T-helper 2 cell treated with Interferon-gamma antibody and Interleukin-4, amounts not matched to agents 100 ng/mL and 5 ng/mL, for 36 hours (primary cell): ENCODE data around the gene CLMN. TPM values are rescaled to one million over a fixed set of nuclear protein-coding genes. Genes with fewer than 3 reads are reported as not detected.
"Not testable (repeated sequence)": the region's sequence is repeated elsewhere in the genome, so short reads cannot be mapped to it uniquely, and the experiment has no call there.

Experiments
- intact Hi-C: fragments of 100-400 bp; cut with micrococcal nuclease; formaldehyde crosslinking; loops from one replicate; pipeline ENCODE4 v1.15.1; 2023
- total RNA-seq: library from RNA; stranded (reverse); gene quantifications from 2 replicates; pipeline ENCODE4 v1.2.3, GENCODE V29; 2022

The CLMN gene
- total RNA-seq, 1 donor from 2014 or later = 1.5 TPM

- intact Hi-C loops = no loop called here
Observed at GRCh38 chr14:95225251-95225887, 94.3 kb downstream of the CLMN start.

DNA sequence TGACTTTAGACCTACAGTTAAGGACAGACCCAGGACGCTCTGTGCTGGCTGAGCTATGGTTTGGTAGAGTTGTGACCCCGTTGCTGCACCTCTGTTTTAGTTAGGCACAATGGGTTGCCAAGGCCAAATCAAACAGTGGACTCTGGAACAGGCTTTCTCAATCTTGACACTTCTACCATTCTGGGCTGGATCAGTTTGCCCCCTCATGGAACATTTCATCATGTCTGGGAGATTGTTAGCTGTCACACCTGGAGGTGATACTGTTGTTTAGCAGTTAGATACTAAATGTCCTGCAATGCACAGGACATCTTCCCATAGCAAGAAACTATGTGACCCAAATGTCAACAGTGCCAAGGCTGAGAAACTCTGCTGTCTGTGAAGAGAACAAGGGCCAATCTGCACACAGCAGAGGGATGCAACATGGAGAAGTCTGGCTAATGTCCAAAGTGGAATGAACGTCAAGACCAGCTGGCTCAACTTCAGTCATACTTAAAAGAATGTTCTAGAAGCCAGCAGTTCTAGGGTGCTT is 96.8 kb downstream of the CLMN start:
- intact Hi-C loops = no loop called here

- intact Hi-C loops = no loop called here
Observed at GRCh38 chr14:95222151-95222631, 97.5 kb downstream of the CLMN start.

- intact Hi-C loops = no loop called here
Observed at GRCh38 chr14:95221531-95221930, 98.2 kb downstream of the CLMN start.

DNA sequence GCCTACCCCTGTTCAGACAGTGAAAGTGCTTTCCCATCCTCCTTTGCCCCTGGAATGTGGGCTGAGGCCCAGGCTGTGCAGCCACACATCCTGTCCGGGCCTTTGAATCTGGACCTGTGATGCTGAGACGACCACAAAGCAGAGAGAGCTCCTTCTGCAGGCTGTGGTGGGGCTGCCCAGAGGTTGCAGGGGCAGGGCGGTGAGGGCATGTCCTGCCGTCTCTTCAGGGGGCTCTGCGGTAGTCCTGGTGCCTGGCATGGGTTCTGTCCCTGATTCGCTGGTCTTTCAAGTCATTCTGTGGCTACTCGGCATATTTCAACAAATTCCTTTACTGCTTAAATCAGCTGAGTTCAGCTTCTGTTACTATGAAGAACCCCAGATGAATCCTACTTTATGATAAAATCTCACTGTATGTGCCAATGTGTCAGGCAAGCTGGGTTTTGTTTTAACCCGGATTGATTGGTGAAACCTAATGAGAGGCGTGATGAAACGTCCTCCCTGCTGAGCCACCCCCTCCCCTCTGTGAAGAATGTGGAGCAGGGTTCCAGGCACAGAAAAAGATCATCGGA is 99.0 kb downstream of the CLMN start:
- intact Hi-C loops = no loop called here

DNA sequence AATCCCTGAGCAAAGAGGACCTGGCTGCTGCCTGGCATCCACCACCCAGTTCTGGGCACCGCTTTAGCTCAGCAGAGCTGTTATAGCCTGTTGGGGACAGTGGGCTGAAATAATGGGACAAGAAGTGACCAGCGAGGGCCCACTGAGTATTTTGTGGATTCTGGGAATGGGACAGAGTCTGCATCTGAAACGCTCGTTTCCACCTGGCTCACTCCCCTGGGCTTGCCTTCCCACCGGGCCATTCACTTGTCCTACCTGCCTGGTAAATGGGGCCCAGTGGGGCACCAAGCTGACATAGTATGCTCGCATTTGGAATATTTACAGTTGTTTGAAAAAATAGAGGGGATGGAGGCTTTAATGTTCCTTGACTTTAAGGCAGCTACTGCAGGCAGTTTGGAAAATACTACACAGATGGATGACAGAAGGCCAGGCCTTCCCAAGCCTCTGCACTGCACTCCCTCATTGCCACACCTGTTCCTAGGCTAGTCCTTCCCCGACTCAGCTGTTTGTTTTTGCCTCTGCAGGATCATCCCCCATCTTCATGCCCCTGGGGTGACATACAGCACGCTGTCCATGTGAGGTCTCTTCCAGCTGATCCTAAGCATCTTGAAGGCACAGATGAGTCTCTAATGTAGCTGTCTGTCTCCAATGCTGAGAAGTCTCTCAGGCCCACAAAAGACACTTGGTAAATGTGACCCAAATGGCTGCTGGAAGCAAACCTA is 101.1 kb downstream of the CLMN start:
- intact Hi-C loops = no loop called here

DNA sequence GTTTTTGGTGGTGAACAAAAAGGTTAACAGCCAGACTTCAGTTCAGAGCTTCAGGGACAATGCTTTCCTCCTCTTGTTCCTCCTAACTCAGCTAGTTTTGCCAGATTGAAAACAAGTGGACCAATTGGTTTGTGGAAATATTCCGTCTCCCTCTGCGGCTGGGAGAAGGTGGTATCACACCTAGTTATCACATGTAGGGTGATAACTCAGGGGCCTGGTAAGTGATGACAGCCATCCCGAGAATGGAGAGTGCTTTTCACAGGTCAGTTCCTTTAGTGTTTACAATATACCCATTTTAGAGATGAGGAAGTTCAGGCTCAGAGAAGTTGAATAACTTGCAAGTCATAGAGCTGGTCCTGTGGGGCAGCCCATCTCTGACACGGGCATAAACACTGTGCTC is 101.7 kb downstream of the CLMN start:
- intact Hi-C loops = no loop called here

- intact Hi-C loops = no loop called here
Observed at GRCh38 chr14:95217391-95217900, 102.3 kb downstream of the CLMN start.

DNA sequence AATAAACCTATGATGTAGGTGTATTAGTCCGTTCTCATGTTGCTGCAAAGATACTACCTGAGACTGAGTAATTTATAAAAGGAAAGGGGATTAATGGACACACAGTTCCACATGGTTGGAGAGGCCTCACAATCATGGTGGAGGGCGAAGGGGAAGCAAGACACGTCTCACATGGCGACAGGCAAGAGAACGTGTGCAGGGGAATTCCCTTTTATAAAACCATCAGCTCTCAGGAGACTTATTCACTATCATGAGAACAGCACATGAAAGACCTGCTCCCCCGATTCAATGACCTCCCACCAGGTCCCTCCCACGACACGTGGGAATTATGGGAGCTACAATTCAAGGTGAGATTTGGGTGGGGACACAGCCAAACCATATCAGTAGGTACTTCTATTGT is 103.7 kb downstream of the CLMN start:
- intact Hi-C loops = no loop called here

GRCh38 chr14:95215094-95215725 is 104.5 kb downstream of the CLMN start:
- intact Hi-C loops = no loop called here

- intact Hi-C loops = no loop called here
Observed at GRCh38 chr14:95213774-95214173, 105.9 kb downstream of the CLMN start.

GRCh38 chr14:95211721-95212504 is 107.8 kb downstream of the CLMN start:
- intact Hi-C loops = no loop called here

- intact Hi-C loops = no loop called here
Observed at GRCh38 chr14:95210699-95211098, 109.0 kb downstream of the CLMN start.

- intact Hi-C loops = no loop called here
Observed at GRCh38 chr14:95208598-95208997, 111.1 kb downstream of the CLMN start.

GRCh38 chr14:95207475-95208233 is 112.1 kb downstream of the CLMN start:
- intact Hi-C loops = no loop called here

DNA sequence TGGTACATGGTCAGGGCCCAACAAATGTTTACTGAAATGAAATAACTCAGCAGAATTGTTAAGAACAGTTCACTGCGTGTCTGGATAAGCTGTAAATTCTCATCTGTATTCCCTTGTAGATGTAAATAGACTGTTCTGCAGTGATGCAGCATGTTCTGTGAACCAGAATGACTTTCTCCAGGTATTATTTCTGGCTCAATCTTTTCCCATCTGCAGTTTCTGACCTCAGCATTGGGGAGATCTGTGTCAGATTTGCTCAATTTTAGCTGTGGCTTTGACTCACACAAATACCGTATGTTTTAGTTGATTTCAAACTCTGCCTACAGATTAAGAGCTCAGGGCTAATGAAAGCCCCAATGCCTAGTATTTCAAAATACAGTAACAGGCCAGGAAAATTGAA is 113.2 kb downstream of the CLMN start:
- intact Hi-C loops = no loop called here

GRCh38 chr14:95204705-95205104 is 115.0 kb downstream of the CLMN start:
- intact Hi-C loops = no loop called here

DNA sequence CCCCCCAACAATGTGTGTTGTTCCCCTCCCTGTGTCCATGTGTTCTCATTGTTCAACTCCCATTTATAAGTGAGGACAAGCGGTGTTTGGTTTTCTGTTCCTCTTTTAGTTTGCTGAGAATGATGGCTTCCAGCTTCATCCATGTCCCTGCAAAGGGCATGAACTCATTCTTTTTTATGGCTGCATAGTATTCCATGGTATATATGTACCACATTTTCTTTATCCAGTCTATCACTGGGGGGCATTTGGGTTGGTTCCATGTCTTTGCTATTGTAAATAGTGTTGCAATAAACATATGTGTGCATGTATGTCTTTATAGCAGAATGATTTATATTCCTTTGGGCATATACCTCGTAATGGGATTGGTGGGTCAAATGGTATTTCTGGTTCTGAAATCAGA is 118.0 kb downstream of the CLMN start:
- intact Hi-C loops = not testable (repeated sequence)

DNA sequence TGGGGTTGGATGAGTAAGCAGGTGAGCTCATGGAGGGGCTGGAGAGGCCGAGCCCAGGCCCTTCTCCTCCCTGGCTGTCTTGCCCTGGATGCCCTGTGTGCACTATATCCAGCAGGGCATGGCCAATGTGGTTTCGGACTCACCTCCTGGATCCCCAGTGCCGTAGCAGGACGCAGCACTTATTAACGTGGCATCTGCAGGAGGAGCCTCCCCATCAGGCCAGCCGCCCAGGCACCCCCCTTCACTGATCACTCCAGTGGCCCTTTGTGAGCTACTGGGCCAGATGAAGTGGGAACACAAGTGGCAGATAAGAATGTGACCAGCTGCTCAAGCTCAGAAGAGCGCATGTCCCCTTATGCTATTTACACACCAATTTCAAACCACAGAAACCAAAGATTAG is 119.3 kb downstream of the CLMN start:
- intact Hi-C loops = no loop called here

- intact Hi-C loops = no loop called here
Observed at GRCh38 chr14:95199298-95199983, 120.3 kb downstream of the CLMN start.
